CD14-positive monocyte (primary cell): ENCODE data around the gene HSPG2. TPM values are rescaled to one million over a fixed set of nuclear protein-coding genes. Genes with fewer than 3 reads are reported as not detected.
"Not testable (repeated sequence)": the region's sequence is repeated elsewhere in the genome, so short reads cannot be mapped to it uniquely, and the experiment has no call there.

Experiments
- DNase-seq, 3 donors: peaks; one replicate each; pipeline ENCODE4 v3.0.0-alpha.2; 2011 to 2022
- H2AFZ ChIP-seq: 2 replicates; pipeline ENCODE4 v1.6.0; 2012; ENCODE audit warnings: mild to moderate bottlenecking, low read depth, low read length, inconsistent platforms; ENCODE audit not compliant: insufficient read depth, poor library complexity, severe bottlenecking
- H3K27ac ChIP-seq, 2 donors: 1 replicate in 1 of 2; 2 replicates in 1 of 2; pipeline ENCODE4 v1.5.1; 2012 to 2013; ENCODE audit warnings: low read length in 2 of 2, control low read depth in 1 of 2, inconsistent platforms in 1 of 2, low read depth in 1 of 2, mild to moderate bottlenecking in 1 of 2
- H3K27me3 ChIP-seq, 2 donors: one replicate each; pipeline versions ENCODE4 v1.6.0 to v1.6.1; 2011 to 2013; ENCODE audit warnings: low read length in 2 of 2; ENCODE audit not compliant: control insufficient read depth in 2 of 2, insufficient read depth in 2 of 2
- H3K36me3 ChIP-seq, 2 donors: replicated peaks in 1 of 2; 1 replicate in 1 of 2; 2 replicates in 1 of 2; pipeline versions ENCODE4 v1.5.1 to v1.6.1; 2012 to 2013; ENCODE audit warnings: low read length in 2 of 2, control low read depth in 1 of 2, inconsistent platforms in 1 of 2, mild to moderate bottlenecking in 1 of 2; ENCODE audit not compliant: insufficient read depth in 2 of 2, control insufficient read depth in 1 of 2
- H3K4me1 ChIP-seq, 2 donors: 1 replicate in 1 of 2; 2 replicates in 1 of 2; pipeline versions ENCODE4 v1.5.1 to v1.6.1; 2012 to 2013; ENCODE audit warnings: low read length in 2 of 2, control low read depth in 1 of 2, inconsistent platforms in 1 of 2, mild to moderate bottlenecking in 1 of 2, moderate library complexity in 1 of 2; ENCODE audit not compliant: insufficient read depth in 2 of 2, control insufficient read depth in 1 of 2
- H3K4me2 ChIP-seq: replicated peaks from 2 replicates; pipeline ENCODE3; 2012; ENCODE audit warnings: low read length, moderate library complexity, mild to moderate bottlenecking; ENCODE audit not compliant: poor library complexity, severe bottlenecking; ENCODE audit errors: extremely low read depth
- H3K4me3 ChIP-seq, 3 experiments: fragments of 200-600 bp in 1 of 3; sonication (generic) in 1 of 3; replicated peaks in 1 of 3; 1 replicate in 2 of 3; 2 replicates in 1 of 3; pipeline ENCODE4 v1.5.1; 2011 to 2013; ENCODE audit warnings: low read length in 3 of 3, mild to moderate bottlenecking in 3 of 3, control low read depth in 2 of 3, low read depth in 2 of 3, inconsistent platforms in 1 of 3, moderate library complexity in 1 of 3
- H3K79me2 ChIP-seq: 2 replicates; pipeline ENCODE4 v1.6.0; 2012; ENCODE audit warnings: mild to moderate bottlenecking, control low read depth, inconsistent platforms, low read length, moderate library complexity; ENCODE audit not compliant: insufficient read depth
- H3K9ac ChIP-seq: 2 replicates; pipeline ENCODE4 v1.6.0; 2017; ENCODE audit warnings: low read length, mild to moderate bottlenecking; ENCODE audit not compliant: insufficient read depth, poor library complexity, severe bottlenecking
- H3K9me3 ChIP-seq, 2 donors: replicated peaks in 1 of 2; 1 replicate in 1 of 2; 2 replicates in 1 of 2; pipeline versions ENCODE4 v1.5.1 to v1.6.1; 2012 to 2013; ENCODE audit warnings: low read length in 2 of 2, control low read depth in 1 of 2; ENCODE audit not compliant: control insufficient read depth in 1 of 2, insufficient read depth in 1 of 2
- H4K20me1 ChIP-seq: 2 replicates; pipeline ENCODE4 v1.6.0; 2012; ENCODE audit warnings: mild to moderate bottlenecking, low read length, control low read depth, moderate library complexity; ENCODE audit not compliant: insufficient read depth
- H3K27ac Mint-ChIP-seq, 7 donors: one replicate each; pipeline ENCODE4 v1.8.0; 2020; ENCODE audit warnings: mild to moderate bottlenecking in 7 of 7, mixed read lengths in 7 of 7, moderate library complexity in 6 of 7, inconsistent platforms in 2 of 7
- H3K27me3 Mint-ChIP-seq, 3 donors: one replicate each; pipeline ENCODE4 v1.8.0; 2021 to 2022; ENCODE audit warnings: low read depth in 3 of 3, mild to moderate bottlenecking in 3 of 3, mixed read lengths in 3 of 3, moderate library complexity in 3 of 3, inconsistent platforms in 1 of 3
- H3K36me3 Mint-ChIP-seq, 2 donors: one replicate each; pipeline ENCODE4 v1.8.0; 2020; ENCODE audit warnings: mixed read lengths in 2 of 2, inconsistent platforms in 1 of 2, mild to moderate bottlenecking in 1 of 2
- H3K4me1 Mint-ChIP-seq: one replicate; pipeline ENCODE4 v1.8.0; 2020; ENCODE audit warnings: mild to moderate bottlenecking, mixed read lengths
- H3K4me3 Mint-ChIP-seq, 2 donors: one replicate each; pipeline ENCODE4 v1.8.0; 2020; ENCODE audit warnings: mild to moderate bottlenecking in 2 of 2, mixed read lengths in 2 of 2, moderate library complexity in 1 of 2
- H3K9me3 Mint-ChIP-seq, 7 donors: one replicate each; pipeline ENCODE4 v1.8.0; 2020 to 2022; ENCODE audit warnings: mixed read lengths in 7 of 7, mild to moderate bottlenecking in 6 of 7, moderate library complexity in 6 of 7, inconsistent platforms in 2 of 7
- CTCF ChIP-seq: fragments of 200-600 bp; IDR thresholded peaks from one replicate; pipeline ENCODE4 v1.8.0; 2022; ENCODE audit warnings: antibody characterized with exemption, mild to moderate bottlenecking
- WGBS: methylation state at CpG from one replicate; pipeline ENCODE4 v1.1.5; 2013; ENCODE audit warnings: missing lambda C conversion rate; ENCODE audit not compliant: insufficient coverage; 5-methylcytosine and 5-hydroxymethylcytosine counted together
- intact Hi-C, 2 donors: fragments of 100-400 bp; cut with micrococcal nuclease; formaldehyde crosslinking; loops; one replicate each; pipeline versions ENCODE4 v1.15.0 to v1.15.1; 2023
- polyA plus RNA-seq, 3 donors: library from polyadenylated mRNA; depleted of rRNA in 1 of 3; unstranded in 2 of 3; stranded (reverse) in 1 of 3; fragments of 300-500 nt in 2 of 3; fragments of >200 nt in 1 of 3; fragmentation: Illumina TruSeq in 2 of 3; gene quantifications; 1 replicate in 2 of 3; 2 replicates in 1 of 3; pipeline ENCODE4 v1.2.3, GENCODE V29; 2012 to 2021

The HSPG2 gene
- polyA plus RNA-seq, 3 donors = 0.44 TPM; not detected in 2

DNA sequence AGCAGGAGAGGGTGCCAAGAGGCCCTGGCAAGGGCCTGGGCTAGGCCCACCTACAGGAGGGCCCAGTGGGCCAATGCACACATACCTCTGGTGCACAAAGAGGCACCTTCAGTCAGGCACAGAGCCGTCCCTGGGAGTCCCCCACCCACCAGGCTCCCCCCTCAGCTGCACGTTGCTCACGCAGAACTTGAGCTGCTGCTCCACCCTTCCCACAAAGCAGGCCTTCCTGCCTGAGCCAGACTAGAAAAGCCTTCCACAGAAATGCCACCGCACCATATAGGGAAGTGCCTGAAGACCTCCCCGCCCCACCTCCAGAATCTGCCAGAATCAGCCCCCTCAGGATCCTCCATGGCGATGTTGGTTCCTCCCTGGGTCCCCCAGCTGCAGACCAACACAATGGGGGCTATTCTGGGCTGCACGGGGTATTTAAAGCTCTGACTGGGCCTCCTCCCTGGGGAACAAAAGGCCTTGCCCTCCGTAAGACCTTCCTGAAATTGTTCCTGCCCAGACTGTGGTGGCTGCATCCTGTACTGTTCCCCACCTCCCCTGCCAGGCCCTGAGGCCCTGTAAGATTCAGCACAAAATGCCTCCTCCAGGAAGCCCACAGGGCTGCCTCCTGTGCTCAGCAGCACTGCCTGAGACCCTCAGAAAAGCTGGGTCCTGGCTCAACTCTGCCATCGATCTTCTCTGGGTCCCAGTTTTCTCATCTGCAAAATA is 27.2 kb downstream of the HSPG2 start:
- Histone ChIP-seq H3K4me2 (no peak overlapping the region), H3K79me2 (no peaks in the 10 kb centered on the region)
- TF ChIP-seq CTCF = no peak

DNA sequence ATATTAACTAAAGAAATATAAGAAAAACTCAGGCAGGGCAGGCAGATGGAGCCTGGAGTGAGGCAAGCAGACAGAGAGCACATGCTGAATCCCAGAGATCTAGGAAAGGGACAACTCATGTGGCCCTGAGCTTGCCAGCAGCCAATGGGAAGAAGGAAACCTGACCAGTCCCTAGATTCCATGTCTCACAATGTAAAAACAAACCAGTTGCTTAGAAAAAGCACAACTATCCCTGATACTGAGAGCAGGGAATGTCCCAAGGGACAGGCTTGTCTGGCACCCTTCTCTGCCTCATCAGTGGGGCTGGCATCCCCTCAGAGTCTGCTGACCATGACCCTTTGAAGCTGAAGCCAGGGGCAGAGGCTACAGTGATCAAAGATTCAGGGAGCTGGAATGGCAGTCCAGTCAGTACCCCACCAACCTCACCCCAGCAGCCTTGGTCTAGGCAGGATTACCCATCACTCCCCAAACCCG is 27.8 kb downstream of the HSPG2 start:
- H3K4me3 Mint-ChIP-seq = no peak overlapping the region
- no peak overlapping the region for H3K4me2 ChIP-seq
- no peaks in the 10 kb centered on the region for H3K9me3 Mint-ChIP-seq
- H4K20me1 ChIP-seq = no peaks in the 10 kb centered on the region
- H3K27ac ChIP-seq = no peak overlapping the region
- peaks cover 0 to 3% (median 2%) of the 10 kb centered on the region in 3 donors for H3K27me3 Mint-ChIP-seq
- WGBS = 11% methylated on average over 1 of the region's 1 CpG
- peaks cover 26% of the 10 kb centered on the region for H3K4me1 Mint-ChIP-seq
- H3K9ac ChIP-seq = no peak overlapping the region
- H3K9me3 ChIP-seq = no peaks in the 10 kb centered on the region
- intact Hi-C loops = no loop called here
- DNase-seq = no peak
- no peaks in the 10 kb centered on the region for H3K79me2 ChIP-seq
- peak overlapping the region in 2 of 7 donors; percentile 33 to 80 for H3K27ac Mint-ChIP-seq
- no peaks in the 10 kb centered on the region for H3K27me3 ChIP-seq
- H3K36me3 Mint-ChIP-seq = no peaks in the 10 kb centered on the region
- no peak for TF ChIP-seq CTCF
- H3K36me3 ChIP-seq = no peaks in the 10 kb centered on the region
- no peak overlapping the region for H3K4me3 ChIP-seq
- peaks cover 11% of the 10 kb centered on the region in 2 donors for H3K4me1 ChIP-seq
- H2AFZ ChIP-seq = peak overlapping the region; percentile 59

More for the DNA sequence above, 27.2 kb downstream of the HSPG2 start:
- H3K9ac ChIP-seq = no peak overlapping the region
- H3K27me3 ChIP-seq = no peaks in the 10 kb centered on the region
- no peaks in the 10 kb centered on the region for H3K36me3 ChIP-seq
- H3K27me3 Mint-ChIP-seq = peaks cover 0 to 2% (median 2%) of the 10 kb centered on the region in 3 donors
- H3K9me3 ChIP-seq = no peaks in the 10 kb centered on the region
- no peaks in the 10 kb centered on the region for H3K36me3 Mint-ChIP-seq
- no peaks in the 10 kb centered on the region for H3K9me3 Mint-ChIP-seq
- H3K27ac ChIP-seq = peak overlapping the region in 1 of 2 donors; percentile 20
- peaks cover 26% of the 10 kb centered on the region for H3K4me1 Mint-ChIP-seq
- H2AFZ ChIP-seq = peak overlapping the region; percentile 59
- H4K20me1 ChIP-seq = no peaks in the 10 kb centered on the region
- peak overlapping the region in 4 of 7 donors; percentile 41 to 82 (median 62) for H3K27ac Mint-ChIP-seq
- 8% methylated on average over 9 of the region's 9 CpGs for WGBS
- intact Hi-C loops = no loop called here
- H3K4me3 ChIP-seq = no peak overlapping the region
- H3K4me3 Mint-ChIP-seq = no peak overlapping the region
- peak; percentile 6 to 17 (median 7) for DNase-seq
- peaks cover 11% of the 10 kb centered on the region in 2 donors for H3K4me1 ChIP-seq

DNA sequence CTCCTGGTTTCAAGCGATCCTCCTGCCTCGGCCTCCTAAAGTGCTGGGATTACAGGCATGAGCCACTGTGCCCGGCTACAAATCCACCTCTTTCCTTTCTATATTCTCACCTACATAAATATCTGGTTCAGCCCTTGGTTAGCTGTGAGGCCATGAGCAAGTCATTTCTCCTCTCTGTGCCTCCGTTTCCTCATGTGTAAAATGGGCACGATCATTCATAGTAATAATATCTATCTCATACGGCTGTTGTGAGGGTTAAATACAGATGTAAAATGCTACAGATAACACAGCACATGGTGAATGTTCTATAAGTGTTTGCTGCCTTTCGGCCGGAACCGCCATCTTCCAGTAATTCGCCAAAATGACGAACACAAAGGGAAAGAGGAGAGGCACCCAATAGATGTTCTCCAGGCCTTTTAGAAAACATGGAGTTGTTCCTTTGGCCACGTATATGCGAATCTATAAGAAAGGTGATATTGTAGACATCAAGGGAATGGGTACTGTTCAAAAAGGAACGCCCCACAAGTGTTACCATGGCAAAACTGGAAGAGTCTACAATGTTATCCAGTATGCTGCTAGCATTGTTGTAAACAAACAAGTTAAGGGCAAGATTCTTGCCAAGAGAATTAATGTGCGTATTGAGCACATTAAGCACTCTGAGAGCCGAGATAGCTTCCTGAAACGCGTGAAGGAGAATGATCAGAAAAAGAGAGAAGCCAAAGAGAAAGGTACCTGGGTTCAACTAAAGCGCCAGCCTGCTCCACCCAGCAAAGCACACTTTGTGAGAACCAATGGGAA is 29.2 kb downstream of the HSPG2 start:
- peaks cover 22% of the 10 kb centered on the region for H3K4me1 Mint-ChIP-seq
- H3K9me3 ChIP-seq, intact Hi-C loops, H3K36me3 Mint-ChIP-seq, H3K9me3 Mint-ChIP-seq, H4K20me1 ChIP-seq, H2AFZ ChIP-seq, H3K27ac ChIP-seq, DNase-seq, H3K36me3 ChIP-seq, H3K79me2 ChIP-seq, H3K4me3 ChIP-seq, H3K27me3 Mint-ChIP-seq, H3K27me3 ChIP-seq, H3K9ac ChIP-seq, H3K4me2 ChIP-seq, H3K4me3 Mint-ChIP-seq: not testable (repeated sequence)
- peaks cover 11% of the 10 kb centered on the region in 2 donors for H3K4me1 ChIP-seq
- peak overlapping the region in 1 of 7 donors; percentile 42 for H3K27ac Mint-ChIP-seq
- 97% methylated on average over 10 of the region's 19 CpGs for WGBS
